Suprapubic skin (tissue), 4 donors: ENCODE results near the gene TANC1.

ENCODE experiments used
- EP300 ChIP-seq: sonication (generic); formaldehyde crosslinking; IDR thresholded peaks from one replicate; pipeline ENCODE4 v1.6.1; 2017; ENCODE audit warnings: antibody characterized with exemption
- POLR2A ChIP-seq, 2 donors: fragments of 450-650 bp; IDR thresholded peaks; one replicate each; pipeline ENCODE4 v1.6.1; 2017; ENCODE audit warnings: antibody characterized with exemption in 2 of 2, mild to moderate bottlenecking in 2 of 2, moderate library complexity in 2 of 2
- POLR2AphosphoS5 ChIP-seq, 3 donors: sonication (generic); formaldehyde crosslinking; IDR thresholded peaks; one replicate each; pipeline ENCODE4 v1.6.1; 2017; ENCODE audit warnings: antibody characterized with exemption in 3 of 3

DNA sequence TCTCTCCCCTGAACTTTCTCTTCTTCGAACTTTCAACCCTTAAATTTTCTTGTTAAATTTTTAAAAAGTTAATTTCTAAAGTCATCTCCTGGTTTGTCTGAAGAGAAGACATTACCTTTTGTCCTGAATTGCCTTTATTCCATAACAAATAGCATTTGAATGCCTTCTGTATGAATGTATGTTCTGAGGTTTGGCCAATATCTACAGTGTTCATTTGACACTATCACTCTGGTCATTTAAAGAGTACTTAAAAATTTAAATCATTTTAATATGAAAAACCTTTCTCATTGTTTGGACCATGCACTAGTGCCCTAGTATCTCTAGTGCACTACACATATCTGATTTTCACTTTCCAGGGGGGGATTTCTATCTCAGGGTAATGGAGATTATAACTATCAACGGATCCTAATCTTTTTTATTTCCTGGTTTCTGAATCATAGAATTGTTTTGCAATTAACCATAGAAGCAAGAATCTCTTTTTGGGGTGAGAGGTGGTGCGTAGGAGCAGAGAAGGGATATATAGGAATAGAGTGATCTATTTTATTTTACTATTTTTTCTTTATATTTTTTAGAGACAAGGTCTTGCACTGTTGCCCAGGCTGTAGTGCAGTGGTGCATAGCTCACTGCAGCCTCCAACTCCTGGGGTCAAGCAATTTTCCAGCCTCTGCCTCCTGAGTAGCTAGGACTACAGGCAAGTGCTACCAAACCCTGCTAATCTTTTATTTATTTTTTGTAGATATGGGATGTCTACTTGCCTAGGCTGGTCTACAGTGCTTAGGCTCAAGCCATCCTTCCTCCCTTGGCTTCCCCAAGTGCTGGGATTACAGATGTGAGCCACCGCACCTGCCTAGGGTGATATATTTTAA, 25.5 kb downstream of the TANC1 start:
- no peak for TF ChIP-seq POLR2A (IDR thresholded peaks at IDR 0.05)
- TF ChIP-seq EP300: no peak
- TF ChIP-seq POLR2AphosphoS5 (IDR thresholded peaks at IDR 0.05): no peak
